CD14-positive monocyte (primary cell): Measurements from ENCODE around the gene IL1RL1. TPM values are rescaled to one million over a fixed set of nuclear protein-coding genes. Genes with fewer than 3 reads are reported as not detected.

Experiments used
- DNase-seq, 3 donors: peaks; one replicate each; pipeline ENCODE4 v3.0.0-alpha.2; 2011 to 2022
- H2AFZ ChIP-seq: 2 replicates; pipeline ENCODE4 v1.6.0; 2012; ENCODE audit warnings: mild to moderate bottlenecking, low read depth, low read length, inconsistent platforms; ENCODE audit not compliant: insufficient read depth, poor library complexity, severe bottlenecking
- H3K27ac ChIP-seq, 2 donors: 1 replicate in 1 of 2; 2 replicates in 1 of 2; pipeline ENCODE4 v1.5.1; 2012 to 2013; ENCODE audit warnings: low read length in 2 of 2, control low read depth in 1 of 2, inconsistent platforms in 1 of 2, low read depth in 1 of 2, mild to moderate bottlenecking in 1 of 2
- H3K27me3 ChIP-seq, 2 donors: one replicate each; pipeline versions ENCODE4 v1.6.0 to v1.6.1; 2011 to 2013; ENCODE audit warnings: low read length in 2 of 2; ENCODE audit not compliant: control insufficient read depth in 2 of 2, insufficient read depth in 2 of 2
- H3K36me3 ChIP-seq, 2 donors: replicated peaks in 1 of 2; 1 replicate in 1 of 2; 2 replicates in 1 of 2; pipeline versions ENCODE4 v1.5.1 to v1.6.1; 2012 to 2013; ENCODE audit warnings: low read length in 2 of 2, control low read depth in 1 of 2, inconsistent platforms in 1 of 2, mild to moderate bottlenecking in 1 of 2; ENCODE audit not compliant: insufficient read depth in 2 of 2, control insufficient read depth in 1 of 2
- H3K4me1 ChIP-seq, 2 donors: 1 replicate in 1 of 2; 2 replicates in 1 of 2; pipeline versions ENCODE4 v1.5.1 to v1.6.1; 2012 to 2013; ENCODE audit warnings: low read length in 2 of 2, control low read depth in 1 of 2, inconsistent platforms in 1 of 2, mild to moderate bottlenecking in 1 of 2, moderate library complexity in 1 of 2; ENCODE audit not compliant: insufficient read depth in 2 of 2, control insufficient read depth in 1 of 2
- H3K4me2 ChIP-seq: replicated peaks from 2 replicates; pipeline ENCODE3; 2012; ENCODE audit warnings: low read length, moderate library complexity, mild to moderate bottlenecking; ENCODE audit not compliant: poor library complexity, severe bottlenecking; ENCODE audit errors: extremely low read depth
- H3K4me3 ChIP-seq, 3 experiments: fragments of 200-600 bp in 1 of 3; sonication (generic) in 1 of 3; replicated peaks in 1 of 3; 1 replicate in 2 of 3; 2 replicates in 1 of 3; pipeline ENCODE4 v1.5.1; 2011 to 2013; ENCODE audit warnings: low read length in 3 of 3, mild to moderate bottlenecking in 3 of 3, control low read depth in 2 of 3, low read depth in 2 of 3, inconsistent platforms in 1 of 3, moderate library complexity in 1 of 3
- H3K79me2 ChIP-seq: 2 replicates; pipeline ENCODE4 v1.6.0; 2012; ENCODE audit warnings: mild to moderate bottlenecking, control low read depth, inconsistent platforms, low read length, moderate library complexity; ENCODE audit not compliant: insufficient read depth
- H3K9ac ChIP-seq: 2 replicates; pipeline ENCODE4 v1.6.0; 2017; ENCODE audit warnings: low read length, mild to moderate bottlenecking; ENCODE audit not compliant: insufficient read depth, poor library complexity, severe bottlenecking
- H3K9me3 ChIP-seq, 2 donors: replicated peaks in 1 of 2; 1 replicate in 1 of 2; 2 replicates in 1 of 2; pipeline versions ENCODE4 v1.5.1 to v1.6.1; 2012 to 2013; ENCODE audit warnings: low read length in 2 of 2, control low read depth in 1 of 2; ENCODE audit not compliant: control insufficient read depth in 1 of 2, insufficient read depth in 1 of 2
- H4K20me1 ChIP-seq: 2 replicates; pipeline ENCODE4 v1.6.0; 2012; ENCODE audit warnings: mild to moderate bottlenecking, low read length, control low read depth, moderate library complexity; ENCODE audit not compliant: insufficient read depth
- H3K27ac Mint-ChIP-seq, 7 donors: one replicate each; pipeline ENCODE4 v1.8.0; 2020; ENCODE audit warnings: mild to moderate bottlenecking in 7 of 7, mixed read lengths in 7 of 7, moderate library complexity in 6 of 7, inconsistent platforms in 2 of 7
- H3K27me3 Mint-ChIP-seq, 3 donors: one replicate each; pipeline ENCODE4 v1.8.0; 2021 to 2022; ENCODE audit warnings: low read depth in 3 of 3, mild to moderate bottlenecking in 3 of 3, mixed read lengths in 3 of 3, moderate library complexity in 3 of 3, inconsistent platforms in 1 of 3
- H3K36me3 Mint-ChIP-seq, 2 donors: one replicate each; pipeline ENCODE4 v1.8.0; 2020; ENCODE audit warnings: mixed read lengths in 2 of 2, inconsistent platforms in 1 of 2, mild to moderate bottlenecking in 1 of 2
- H3K4me1 Mint-ChIP-seq: one replicate; pipeline ENCODE4 v1.8.0; 2020; ENCODE audit warnings: mild to moderate bottlenecking, mixed read lengths
- H3K4me3 Mint-ChIP-seq, 2 donors: one replicate each; pipeline ENCODE4 v1.8.0; 2020; ENCODE audit warnings: mild to moderate bottlenecking in 2 of 2, mixed read lengths in 2 of 2, moderate library complexity in 1 of 2
- H3K9me3 Mint-ChIP-seq, 7 donors: one replicate each; pipeline ENCODE4 v1.8.0; 2020 to 2022; ENCODE audit warnings: mixed read lengths in 7 of 7, mild to moderate bottlenecking in 6 of 7, moderate library complexity in 6 of 7, inconsistent platforms in 2 of 7
- WGBS: methylation state at CpG from one replicate; pipeline ENCODE4 v1.1.5; 2013; ENCODE audit warnings: missing lambda C conversion rate; ENCODE audit not compliant: insufficient coverage; 5-methylcytosine and 5-hydroxymethylcytosine counted together
- intact Hi-C, 2 donors: fragments of 100-400 bp; cut with micrococcal nuclease; formaldehyde crosslinking; loops; one replicate each; pipeline versions ENCODE4 v1.15.0 to v1.15.1; 2023
- polyA plus RNA-seq, 3 donors: library from polyadenylated mRNA; depleted of rRNA in 1 of 3; unstranded in 2 of 3; stranded (reverse) in 1 of 3; fragments of 300-500 nt in 2 of 3; fragments of >200 nt in 1 of 3; fragmentation: Illumina TruSeq in 2 of 3; gene quantifications; 1 replicate in 2 of 3; 2 replicates in 1 of 3; pipeline ENCODE4 v1.2.3, GENCODE V29; 2012 to 2021
- TF ChIP-seq, protein P1 (sequence below): fragments of 200-600 bp; IDR thresholded peaks from one replicate; pipeline ENCODE4 v1.8.0; 2022; ENCODE audit warnings: antibody characterized with exemption, mild to moderate bottlenecking

Gene IL1RL1
- polyA plus RNA-seq, 3 donors, result not detected

- no peak overlapping the region for H3K4me3 ChIP-seq
- H3K27ac ChIP-seq, result no peak overlapping the region
- H3K27me3 Mint-ChIP-seq, result peaks cover 72 to 79% (median 76%) of the 10 kb centered on the region in 3 donors
- no peak overlapping the region for H3K9ac ChIP-seq
- no peaks in the 10 kb centered on the region for H3K9me3 ChIP-seq
- H3K27me3 ChIP-seq, result peaks cover 72 to 89% of the 10 kb centered on the region in 2 donors
- no peaks in the 10 kb centered on the region for H4K20me1 ChIP-seq
- H3K79me2 ChIP-seq, result no peaks in the 10 kb centered on the region
- H3K4me2 ChIP-seq, result no peak overlapping the region
- intact Hi-C loops, result no loop called here
- peaks cover 43% of the 10 kb centered on the region for H3K4me1 Mint-ChIP-seq
- H3K36me3 ChIP-seq, result no peaks in the 10 kb centered on the region
- no peak overlapping the region for H2AFZ ChIP-seq
- peak overlapping the region in 1 of 2 donors; percentile 79 for H3K4me3 Mint-ChIP-seq
- no peak for DNase-seq
- H3K9me3 Mint-ChIP-seq, result peaks cover 0 to 3% (median 0%) of the 10 kb centered on the region in 7 donors
- H3K36me3 Mint-ChIP-seq, result peaks cover 0 to 8% of the 10 kb centered on the region in 2 donors
- peaks cover 28 to 37% of the 10 kb centered on the region in 2 donors for H3K4me1 ChIP-seq
- WGBS, result 80% methylated on average over 1 of the region's 3 CpGs
- TF ChIP-seq, protein P1, sequence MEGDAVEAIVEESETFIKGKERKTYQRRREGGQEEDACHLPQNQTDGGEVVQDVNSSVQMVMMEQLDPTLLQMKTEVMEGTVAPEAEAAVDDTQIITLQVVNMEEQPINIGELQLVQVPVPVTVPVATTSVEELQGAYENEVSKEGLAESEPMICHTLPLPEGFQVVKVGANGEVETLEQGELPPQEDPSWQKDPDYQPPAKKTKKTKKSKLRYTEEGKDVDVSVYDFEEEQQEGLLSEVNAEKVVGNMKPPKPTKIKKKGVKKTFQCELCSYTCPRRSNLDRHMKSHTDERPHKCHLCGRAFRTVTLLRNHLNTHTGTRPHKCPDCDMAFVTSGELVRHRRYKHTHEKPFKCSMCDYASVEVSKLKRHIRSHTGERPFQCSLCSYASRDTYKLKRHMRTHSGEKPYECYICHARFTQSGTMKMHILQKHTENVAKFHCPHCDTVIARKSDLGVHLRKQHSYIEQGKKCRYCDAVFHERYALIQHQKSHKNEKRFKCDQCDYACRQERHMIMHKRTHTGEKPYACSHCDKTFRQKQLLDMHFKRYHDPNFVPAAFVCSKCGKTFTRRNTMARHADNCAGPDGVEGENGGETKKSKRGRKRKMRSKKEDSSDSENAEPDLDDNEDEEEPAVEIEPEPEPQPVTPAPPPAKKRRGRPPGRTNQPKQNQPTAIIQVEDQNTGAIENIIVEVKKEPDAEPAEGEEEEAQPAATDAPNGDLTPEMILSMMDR, result no peak
- no peak overlapping the region for H3K27ac Mint-ChIP-seq
These were observed 13.5 kb upstream of the IL1RL1 start for GRCh38 chr2:102297891-102298290.

- DNase-seq, result peak in 2 of 3 donors; percentile 66 to 73
- Histone ChIP-seq H3K4me2 (no peak overlapping the region), H3K4me3 (no peak overlapping the region), H3K79me2 (no peaks in the 10 kb centered on the region), H3K9me3 (peaks cover 0 to 4% of the 10 kb centered on the region in 2 donors), H3K9ac (no peak overlapping the region), H2AFZ (no peak overlapping the region), H3K27ac (no peak overlapping the region), H3K4me1 (peaks cover 3 to 4% of the 10 kb centered on the region in 2 donors), H3K36me3 (no peaks in the 10 kb centered on the region), H4K20me1 (no peaks in the 10 kb centered on the region), H3K27me3 (peaks cover 82 to 95% of the 10 kb centered on the region in 2 donors)
- Mint-ChIP-seq H3K4me1 (peaks cover 15% of the 10 kb centered on the region), H3K27ac (peak overlapping the region in 1 of 7 donors; percentile 0), H3K36me3 (peaks cover 0 to 9% of the 10 kb centered on the region in 2 donors), H3K9me3 (peaks cover 0 to 3% (median 0%) of the 10 kb centered on the region in 7 donors), H3K27me3 (peaks cover 68 to 82% (median 82%) of the 10 kb centered on the region in 3 donors), H3K4me3 (peak overlapping the region in 1 of 2 donors; percentile 85)
- TF ChIP-seq, protein P1, result peak; percentile 71
- 3% methylated on average over 3 of the region's 7 CpGs for WGBS
- intact Hi-C loops, result loop anchor here in 1 of 2 donors (5.0 kb wide), 1 partner anchor 35 kb away; no protein-coding TSS in a partner anchor
These were observed 9.4 kb upstream of the IL1RL1 start for GRCh38 chr2:102301867-102302362.
